HEK293 (cell line): Measurements from ENCODE around the gene ARL5A.

Experiments used
- CTCF ChIA-PET: fragments of 350-600 bp; formaldehyde crosslinking; extraction: SDS; loops from one replicate; lab custom pipeline; 2021; ENCODE audit warnings: antibody characterized with exemption; lab: Yijun Ruan, JAX
- POLR2A ChIA-PET: fragments of 300-600 bp; formaldehyde crosslinking; extraction: SDS; loops from one replicate; lab custom pipeline; 2020; ENCODE audit warnings: antibody characterized with exemption, inconsistent platforms; lab: Yijun Ruan, JAX
- H3K27ac ChIP-seq: fragments of 200-500 bp; sonication (Bioruptor generic); 2 replicates; pipeline ENCODE4 v1.5.1; 2014; ENCODE audit warnings: low read depth, low read length, control low read depth, inconsistent platforms; ENCODE audit errors: extremely low read depth
- H3K36me3 ChIP-seq, 2 experiments: fragments of 200-500 bp in 1 of 2; sonication (Bioruptor generic) in 1 of 2; 1 replicate in 1 of 2; 2 replicates in 1 of 2; pipeline ENCODE4 v1.5.1; 2014 to 2017; ENCODE audit warnings: inconsistent platforms in 2 of 2, low read length in 2 of 2; ENCODE audit not compliant: control insufficient read depth in 2 of 2, insufficient read depth in 1 of 2
- H3K4me1 ChIP-seq: fragments of 200-500 bp; sonication (Bioruptor generic); 2 replicates; pipeline ENCODE4 v1.5.1; 2014; ENCODE audit warnings: mild to moderate bottlenecking, low read length, inconsistent platforms; ENCODE audit not compliant: control insufficient read depth, insufficient read depth
- H3K4me3 ChIP-seq: 2 replicates; pipeline ENCODE4 v1.5.1; 2011; ENCODE audit warnings: low read depth, mild to moderate bottlenecking, control low read depth, low read length, moderate library complexity
- H3K9me3 ChIP-seq: fragments of 200-500 bp; sonication (Bioruptor generic); 2 replicates; pipeline ENCODE4 v1.5.1; 2014; ENCODE audit warnings: low read depth, low read length, inconsistent platforms; ENCODE audit not compliant: control insufficient read depth, insufficient read depth
- FEZF1 ChIP-seq: fragments of 450-650 bp; formaldehyde crosslinking; IDR thresholded peaks from 2 replicates; pipeline ENCODE4 v1.5.1; 2016; ENCODE audit warnings: missing biosample characterization, missing genetic modification characterization
- GLI2 ChIP-seq: fragments of 450-650 bp; formaldehyde crosslinking; IDR thresholded peaks from 2 replicates; pipeline ENCODE4; 2017; ENCODE audit warnings: missing biosample characterization, missing genetic modification characterization, low read depth, borderline replicate concordance
- INSM2 ChIP-seq: fragments of 450-650 bp; formaldehyde crosslinking; IDR thresholded peaks from 2 replicates; pipeline ENCODE4 v1.5.1; 2016; ENCODE audit warnings: missing biosample characterization, missing genetic modification characterization
- KLF1 ChIP-seq: fragments of 450-650 bp; formaldehyde crosslinking; IDR thresholded peaks from 2 replicates; pipeline ENCODE4 v1.5.1; 2016; ENCODE audit warnings: missing biosample characterization, missing genetic modification characterization
- KLF16 ChIP-seq: fragments of 450-650 bp; formaldehyde crosslinking; IDR thresholded peaks from 2 replicates; pipeline ENCODE4 v1.5.1; 2017; ENCODE audit warnings: missing biosample characterization, missing genetic modification characterization
- OVOL3 ChIP-seq: fragments of 450-650 bp; formaldehyde crosslinking; IDR thresholded peaks from 2 replicates; pipeline ENCODE4 v1.5.1; 2016; ENCODE audit warnings: missing biosample characterization, missing genetic modification characterization
- PRDM1 ChIP-seq: fragments of 450-650 bp; formaldehyde crosslinking; IDR thresholded peaks from 2 replicates; pipeline ENCODE4; 2016; ENCODE audit warnings: missing biosample characterization, missing genetic modification characterization
- TSHZ1 ChIP-seq: fragments of 450-650 bp; formaldehyde crosslinking; IDR thresholded peaks from 2 replicates; pipeline ENCODE4 v1.5.1; 2016; ENCODE audit warnings: missing biosample characterization, missing genetic modification characterization, borderline replicate concordance
- ZBTB10 ChIP-seq: fragments of 450-650 bp; formaldehyde crosslinking; IDR thresholded peaks from 2 replicates; pipeline ENCODE4 v1.5.1; 2016; ENCODE audit warnings: missing biosample characterization, missing genetic modification characterization
- ZNF10 ChIP-seq: fragments of 450-650 bp; formaldehyde crosslinking; IDR thresholded peaks from 2 replicates; pipeline ENCODE4 v1.5.1; 2017; ENCODE audit warnings: missing biosample characterization, missing genetic modification characterization
- ZNF350 ChIP-seq: fragments of 450-650 bp; formaldehyde crosslinking; IDR thresholded peaks from 2 replicates; pipeline ENCODE4 v1.5.0; 2017; ENCODE audit warnings: missing biosample characterization, mild to moderate bottlenecking, missing genetic modification characterization
- ZNF394 ChIP-seq: fragments of 450-650 bp; formaldehyde crosslinking; IDR thresholded peaks from 2 replicates; pipeline ENCODE4 v1.5.1; 2016; ENCODE audit warnings: missing biosample characterization, missing genetic modification characterization, mild to moderate bottlenecking, moderate library complexity, borderline replicate concordance
- ZNF426 ChIP-seq: fragments of 450-650 bp; formaldehyde crosslinking; IDR thresholded peaks from 2 replicates; pipeline ENCODE4 v1.5.1; 2017; ENCODE audit warnings: missing biosample characterization, missing genetic modification characterization, mild to moderate bottlenecking, inconsistent platforms, moderate library complexity
- ZNF560 ChIP-seq: fragments of 450-650 bp; formaldehyde crosslinking; IDR thresholded peaks from 2 replicates; pipeline ENCODE4 v1.5.1; 2017; ENCODE audit warnings: missing biosample characterization, missing genetic modification characterization, borderline replicate concordance
- ZNF629 ChIP-seq: fragments of 450-650 bp; formaldehyde crosslinking; IDR thresholded peaks from 2 replicates; pipeline ENCODE4 v1.5.1; 2017; ENCODE audit warnings: missing biosample characterization, missing genetic modification characterization
- ZNF707 ChIP-seq: fragments of 450-650 bp; formaldehyde crosslinking; IDR thresholded peaks from 2 replicates; pipeline ENCODE4 v1.5.1; 2016; ENCODE audit warnings: missing biosample characterization, missing genetic modification characterization
- ZNF768 ChIP-seq: fragments of 450-650 bp; formaldehyde crosslinking; IDR thresholded peaks from 2 replicates; pipeline ENCODE4 v1.5.1; 2018; ENCODE audit warnings: missing biosample characterization, mild to moderate bottlenecking, missing genetic modification characterization
- ZNF792 ChIP-seq: fragments of 450-650 bp; formaldehyde crosslinking; IDR thresholded peaks from 2 replicates; pipeline ENCODE4 v1.5.1; 2016; ENCODE audit warnings: missing biosample characterization, missing genetic modification characterization
- ZNF830 ChIP-seq: fragments of 450-650 bp; IDR thresholded peaks from 2 replicates; pipeline ENCODE4 v1.5.0; 2018; ENCODE audit warnings: missing biosample characterization, missing genetic modification characterization, low read depth, mild to moderate bottlenecking, moderate library complexity
- ZSCAN18 ChIP-seq: fragments of 450-650 bp; formaldehyde crosslinking; IDR thresholded peaks from 2 replicates; pipeline ENCODE4 v1.5.1; 2016; ENCODE audit warnings: missing biosample characterization, missing genetic modification characterization

Gene ARL5A

GRCh38 chr2:151781642-151782041, 46.6 kb downstream of the ARL5A start:
- no peak for TF ChIP-seq ZNF768 (tag by site-specific recombination)
- TF ChIP-seq PRDM1 (tag by site-specific recombination) = no peak
- TF ChIP-seq KLF16 (tag by site-specific recombination) = no peak
- no peak for TF ChIP-seq ZNF830 (tag by site-specific recombination)
- TF ChIP-seq ZNF560 = no peak
- no peak for TF ChIP-seq ZNF792 (tag by site-specific recombination)
- TF ChIP-seq ZNF350 (tag by site-specific recombination) = no peak
- no peak for TF ChIP-seq OVOL3 (tag by site-specific recombination)
- no peak for TF ChIP-seq ZNF629 (tag by site-specific recombination)
- TF ChIP-seq ZSCAN18 (tag by site-specific recombination) = no peak
- TF ChIP-seq ZNF707 (tag by site-specific recombination) = no peak
- no peak for TF ChIP-seq ZNF10
- no peak for TF ChIP-seq FEZF1
- CTCF ChIA-PET = no interaction called here
- H3K27ac ChIP-seq = no peak overlapping the region
- H3K4me1 ChIP-seq = no peaks in the 10 kb centered on the region
- H3K4me3 ChIP-seq = no peak overlapping the region
- POLR2A ChIA-PET = no interaction called here
- H3K9me3 ChIP-seq = no peaks in the 10 kb centered on the region
- peaks cover 0 to 48% of the 10 kb centered on the region in 2 experiments; a peak in 1 of 3 replicates for H3K36me3 ChIP-seq

- Histone ChIP-seq H3K27ac (no peak overlapping the region), H3K4me1 (no peaks in the 10 kb centered on the region), H3K4me3 (no peak overlapping the region), H3K36me3 (peaks cover 0 to 49% of the 10 kb centered on the region in 2 experiments; a peak in 1 of 3 replicates), H3K9me3 (no peaks in the 10 kb centered on the region)
- POLR2A ChIA-PET = no interaction called here
- no peak for TF ChIP-seq INSM2 (tag by site-specific recombination)
- TF ChIP-seq ZNF426 (tag by site-specific recombination) = no peak
- no peak for TF ChIP-seq ZBTB10 (tag by site-specific recombination)
- TF ChIP-seq ZNF394 (tag by site-specific recombination) = no peak
- no peak for TF ChIP-seq TSHZ1 (tag by site-specific recombination)
- TF ChIP-seq KLF1 (tag by site-specific recombination) = no peak
- no peak for TF ChIP-seq GLI2 (tag by site-specific recombination)
- CTCF ChIA-PET = no interaction called here
Measured at GRCh38 chr2:151780938-151781337, 47.3 kb downstream of the ARL5A start.
